Mesothelial cell of epicardium (in vitro differentiated cells): ENCODE results near the gene SNCA. TPM values are rescaled to one million over a fixed set of nuclear protein-coding genes. Genes with fewer than 3 reads are reported as not detected.

Experiments used
- DNase-seq, 2 experiments: peaks; one replicate each; pipeline ENCODE4 v3.0.0; 2021; ENCODE audit warnings: low spot score in 2 of 2; ENCODE audit not compliant: unreplicated experiment in 2 of 2
- H3K27ac Mint-ChIP-seq: 2 replicates; pipeline ENCODE4 v1.8.0; 2021; ENCODE audit warnings: mixed read lengths
- H3K27me3 Mint-ChIP-seq: 2 replicates; pipeline ENCODE4 v1.8.0; 2021; ENCODE audit warnings: low read depth, mixed read lengths
- H3K36me3 Mint-ChIP-seq: 2 replicates; pipeline ENCODE4 v1.8.0; 2021; ENCODE audit warnings: mixed read lengths
- H3K4me1 Mint-ChIP-seq: 2 replicates; pipeline ENCODE4 v1.8.0; 2021; ENCODE audit warnings: mixed read lengths
- H3K4me3 Mint-ChIP-seq: 2 replicates; pipeline ENCODE4 v1.8.0; 2021; ENCODE audit warnings: mild to moderate bottlenecking, moderate library complexity, mixed read lengths
- H3K9me3 Mint-ChIP-seq: 2 replicates; pipeline ENCODE4 v1.8.0; 2021; ENCODE audit warnings: mixed read lengths
- CTCF ChIP-seq: fragments of 200-600 bp; sonication (generic); IDR thresholded peaks from one replicate; pipeline ENCODE4 v1.5.0; 2021; ENCODE audit warnings: antibody characterized with exemption; ENCODE audit not compliant: unreplicated experiment
- total RNA-seq: library from RNA; stranded (reverse); gene quantifications from 3 replicates; pipeline ENCODE4 v1.2.1, GENCODE V29; 2021

SNCA gene
- total RNA-seq, 1 donor from 2014 or later, result 14.8 TPM

DNA sequence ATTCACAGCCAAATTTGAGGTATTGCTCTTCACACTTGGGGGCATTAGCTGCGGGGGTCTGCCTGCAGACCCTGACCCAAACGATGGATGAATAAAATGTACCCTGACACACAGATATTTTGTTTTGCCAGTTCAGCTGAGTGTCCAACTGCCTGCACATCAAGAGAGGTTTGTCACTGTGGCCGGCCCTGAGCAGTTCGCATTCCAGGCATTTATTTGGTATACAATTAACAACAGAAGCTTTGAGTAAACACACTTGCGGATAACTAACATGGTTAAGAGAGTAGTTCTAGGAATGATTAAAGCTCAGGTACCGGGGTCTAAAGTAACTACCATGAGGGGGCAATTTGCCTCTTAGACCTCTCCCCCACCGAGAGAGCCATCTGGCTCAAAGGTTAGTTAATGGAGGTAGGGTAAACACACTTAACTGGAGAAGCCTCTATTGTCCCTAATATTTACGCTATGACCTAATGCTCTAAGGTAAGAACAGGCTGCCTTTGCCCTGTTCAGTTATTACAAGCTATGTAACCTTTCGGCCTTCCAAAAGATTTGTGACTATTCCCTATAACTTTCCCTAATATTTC, 162.0 kb downstream of the SNCA start:
- Mint-ChIP-seq H3K9me3 (peaks cover 13% of the 10 kb centered on the region), H3K36me3 (peaks cover 6% of the 10 kb centered on the region), H3K27me3 (no peaks in the 10 kb centered on the region), H3K27ac (no peak overlapping the region), H3K4me1 (no peaks in the 10 kb centered on the region), H3K4me3 (no peak overlapping the region)
- no peak for TF ChIP-seq CTCF
- DNase-seq, result no peak

Other genes with a start within 250 kb of the SNCA start
- not detected in 3 replicates for gene MMRN1, start 57.7 kb upstream of the SNCA start, total RNA-seq